Forelimb muscle (tissue), 1 donor: ENCODE measurements around the gene TTLL10. TPM values are rescaled to one million over a fixed set of nuclear protein-coding genes. Genes with fewer than 3 reads are reported as not detected.

Experiments
- DNase-seq: peaks from one replicate; pipeline ENCODE4 v3.0.0-alpha.2; 2013; ENCODE audit warnings: low read depth
- polyA plus RNA-seq: library from polyadenylated mRNA; unstranded; fragments of 120-200 nt; gene quantifications from one replicate; pipeline ENCODE4 v1.2.1, GENCODE V29; 2013; ENCODE audit not compliant: insufficient read length

The TTLL10 gene
- polyA plus RNA-seq, 1 donor = 0.35 TPM

DNA sequence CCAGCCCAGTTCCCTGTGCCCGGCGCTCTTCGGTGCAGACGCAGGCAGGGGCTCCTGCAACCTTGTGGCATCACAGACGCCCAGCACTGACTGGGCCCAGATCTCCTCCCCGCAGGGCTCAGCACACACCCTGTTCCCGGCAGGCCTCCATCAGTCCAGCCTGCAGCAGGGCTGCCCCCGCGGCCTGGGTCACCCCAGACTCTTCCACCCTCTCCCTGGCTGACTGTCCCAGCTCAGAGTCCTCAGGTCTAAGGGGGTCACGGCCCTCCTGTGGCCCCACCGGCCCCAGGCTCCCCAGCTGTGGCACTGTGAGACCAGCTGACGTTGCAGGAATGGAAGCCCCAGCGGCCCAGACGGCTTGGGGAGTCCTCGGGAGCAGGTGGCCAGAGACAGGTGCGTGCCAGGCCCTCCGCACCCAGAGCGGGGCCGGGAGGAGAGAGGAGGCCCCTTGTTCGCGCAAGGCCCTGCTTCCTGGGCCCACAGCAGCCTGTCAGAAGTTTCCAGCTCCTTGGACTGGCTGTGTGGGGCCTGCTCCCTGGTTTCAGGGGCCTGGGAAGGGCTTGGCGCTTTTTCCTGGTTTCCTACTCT is 62.6 kb downstream of the TTLL10 start:
- DNase-seq = no peak

DNA sequence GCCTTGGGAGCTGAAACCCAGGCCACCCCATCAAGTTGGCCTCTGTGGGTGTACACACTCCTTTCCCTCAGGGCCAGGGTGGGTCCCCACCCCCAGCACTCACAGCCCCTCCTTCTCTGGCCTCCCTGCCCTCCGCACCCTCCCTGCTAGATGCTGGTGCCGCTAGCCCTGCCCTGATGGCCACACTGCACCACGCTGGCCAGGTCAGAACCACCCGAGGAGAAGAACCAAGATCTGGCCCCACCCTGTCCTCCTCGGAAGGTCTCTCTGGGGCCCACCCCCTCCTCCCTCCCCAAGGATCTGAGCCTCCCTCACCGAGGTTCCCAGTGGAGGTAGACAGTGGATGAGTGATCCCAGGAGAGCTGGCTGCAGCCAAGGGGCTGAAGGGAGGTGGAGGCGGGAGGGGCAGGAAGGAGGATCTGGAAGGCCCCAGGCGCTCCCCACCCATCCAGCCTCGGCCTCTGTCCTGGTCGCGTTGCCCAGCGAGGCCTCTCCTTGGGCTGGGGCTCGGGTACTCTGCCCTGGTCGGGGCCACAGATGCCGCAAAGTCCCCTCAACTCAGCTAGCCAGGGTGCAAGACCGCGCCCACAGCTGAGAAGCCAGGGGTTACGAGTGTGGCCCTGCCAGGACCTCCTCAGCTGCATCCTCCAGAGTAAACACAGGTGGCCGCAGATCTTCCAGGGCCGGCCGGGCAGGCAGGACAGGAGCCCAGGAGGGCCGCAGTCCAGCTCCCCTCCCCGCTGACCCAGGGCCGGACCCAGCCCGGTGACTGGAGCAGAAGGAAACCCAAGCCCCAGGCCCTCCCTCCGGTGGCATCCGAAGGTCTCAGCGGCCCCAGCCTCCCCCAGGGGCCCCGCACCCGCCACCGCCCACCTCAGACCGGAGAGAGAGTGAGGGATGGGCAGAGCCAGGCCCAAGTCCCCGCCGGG is 63.5 kb downstream of the TTLL10 start:
- DNase-seq = no peak

DNA sequence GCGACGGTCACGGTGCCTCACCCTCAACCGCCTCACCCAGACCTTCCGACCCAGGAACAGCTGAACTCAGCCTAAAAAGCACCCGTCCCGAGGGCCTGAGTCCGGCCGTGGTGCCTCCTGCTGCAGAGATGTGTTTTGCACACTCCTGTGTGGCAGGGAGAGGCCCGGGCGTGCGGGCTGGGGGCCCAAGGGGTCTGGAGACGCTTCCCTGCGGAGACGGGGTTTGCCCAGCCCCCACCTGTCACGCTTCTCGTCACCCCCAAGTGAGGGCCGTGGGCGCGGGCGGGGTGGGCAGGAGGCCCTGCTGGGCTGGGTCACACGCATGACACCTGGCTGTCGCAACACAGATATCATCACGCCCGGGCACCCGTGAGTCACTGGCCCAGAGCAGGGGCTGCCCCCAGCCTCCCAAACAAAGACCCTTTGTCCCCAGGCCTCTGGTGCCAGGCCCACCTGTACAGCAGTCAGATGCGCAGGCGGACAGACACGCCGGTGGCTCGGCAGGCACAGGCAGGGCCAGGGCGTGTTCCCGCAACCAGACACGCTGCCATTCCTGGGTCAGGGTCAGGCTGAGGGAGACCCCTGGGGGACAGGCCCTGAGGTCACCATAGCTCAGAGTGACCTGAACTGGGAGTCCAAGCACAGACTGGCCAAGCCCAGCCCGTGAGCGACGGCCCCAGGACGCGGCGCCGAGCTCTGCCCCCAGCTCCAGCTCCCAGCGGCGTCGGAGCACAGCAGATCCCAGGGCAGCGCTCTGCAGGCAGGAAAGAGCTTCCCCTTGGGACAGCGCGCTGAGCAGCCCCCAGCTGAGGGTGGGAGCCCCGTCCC is 64.4 kb downstream of the TTLL10 start:
- no peak for DNase-seq

GRCh38 chr1:1238702-1239178 is 65.1 kb downstream of the TTLL10 start:
- no peak for DNase-seq

DNA sequence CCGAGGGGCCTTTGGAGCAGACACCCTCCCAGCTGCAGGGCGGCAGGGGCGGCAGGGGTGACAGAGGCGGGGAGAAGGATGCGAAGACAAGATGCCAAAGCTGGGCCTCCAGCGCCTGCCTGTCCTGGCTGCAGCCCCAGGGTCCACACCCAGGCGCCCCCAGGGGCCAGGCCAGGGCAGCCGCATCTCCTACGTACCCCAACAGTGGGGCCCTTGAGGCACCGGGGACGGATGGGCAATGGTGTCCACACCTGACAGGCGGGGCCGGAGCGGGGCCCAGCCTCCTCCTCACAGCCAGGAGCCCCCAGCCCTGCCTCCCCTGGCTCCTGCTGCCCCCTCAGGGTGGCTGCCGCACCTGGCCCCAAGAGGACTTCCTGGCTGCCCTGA is 65.5 kb downstream of the TTLL10 start:
- DNase-seq = no peak

- DNase-seq = no peak
Observed at GRCh38 chr1:1239614-1240347, 66.1 kb downstream of the TTLL10 start.

- DNase-seq = no peak
Observed at GRCh38 chr1:1240348-1240732, 66.7 kb downstream of the TTLL10 start.

DNA sequence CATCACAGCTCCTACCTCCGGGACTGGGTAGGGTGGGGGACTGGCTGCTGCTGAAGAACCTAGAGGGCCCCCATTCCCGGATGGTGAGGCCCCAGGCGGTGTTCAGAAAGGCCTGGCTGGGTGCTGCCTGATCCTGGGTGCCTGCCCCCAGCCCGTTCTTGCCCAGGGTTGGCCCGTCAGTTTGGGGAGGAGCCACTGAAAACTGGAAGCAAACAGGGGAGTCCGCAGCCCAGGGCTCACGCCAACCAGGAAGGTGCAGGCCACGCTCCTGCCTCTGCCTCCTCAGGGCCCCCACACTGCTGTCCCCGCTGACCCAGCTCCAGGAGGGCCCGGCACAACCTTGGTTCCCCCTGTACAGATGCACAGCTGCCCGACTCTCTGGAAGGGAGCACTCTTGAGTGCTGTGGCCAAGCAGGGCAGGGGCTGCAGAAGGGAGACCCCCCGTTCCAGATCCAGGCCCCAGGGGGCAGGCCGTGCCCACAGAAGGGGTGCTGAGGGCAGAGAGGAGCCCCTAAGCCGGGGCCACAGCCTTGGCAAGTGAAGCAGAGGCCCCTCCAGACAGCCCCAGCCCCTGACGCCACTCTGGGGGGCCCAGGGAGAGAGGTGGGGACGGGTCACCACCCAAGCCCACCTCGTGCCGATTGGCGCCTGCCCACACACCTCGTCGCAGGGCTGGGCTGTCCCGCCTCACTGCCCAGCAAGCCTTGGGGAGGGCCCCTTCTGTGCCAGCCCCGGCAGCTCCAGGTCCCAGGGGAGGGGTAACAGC is 67.3 kb downstream of the TTLL10 start:
- no peak for DNase-seq

GRCh38 chr1:1241588-1242219 is 68.0 kb downstream of the TTLL10 start:
- no peak for DNase-seq

- DNase-seq = no peak
Observed at GRCh38 chr1:1242461-1243265, 69.0 kb downstream of the TTLL10 start.

DNA sequence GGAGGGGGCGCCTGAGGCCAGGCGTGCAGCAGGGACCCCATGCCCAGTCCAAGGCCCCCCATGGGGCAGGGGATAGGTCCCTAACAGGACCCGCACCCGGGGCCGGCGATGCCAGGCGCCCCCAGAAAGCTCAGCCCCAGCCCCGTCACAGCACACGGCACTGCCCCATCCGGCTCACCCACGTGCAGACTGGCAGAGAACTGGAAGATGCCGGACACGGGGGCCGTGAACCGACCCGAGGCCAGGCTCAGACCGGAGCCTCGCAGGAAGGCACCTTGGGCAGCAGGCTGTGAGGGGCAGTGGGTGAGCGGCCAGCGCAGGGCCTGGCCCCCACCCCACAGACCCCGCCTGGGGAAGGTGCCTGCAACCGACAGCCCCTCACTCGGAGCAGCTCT is 69.6 kb downstream of the TTLL10 start:
- no peak for DNase-seq

DNA sequence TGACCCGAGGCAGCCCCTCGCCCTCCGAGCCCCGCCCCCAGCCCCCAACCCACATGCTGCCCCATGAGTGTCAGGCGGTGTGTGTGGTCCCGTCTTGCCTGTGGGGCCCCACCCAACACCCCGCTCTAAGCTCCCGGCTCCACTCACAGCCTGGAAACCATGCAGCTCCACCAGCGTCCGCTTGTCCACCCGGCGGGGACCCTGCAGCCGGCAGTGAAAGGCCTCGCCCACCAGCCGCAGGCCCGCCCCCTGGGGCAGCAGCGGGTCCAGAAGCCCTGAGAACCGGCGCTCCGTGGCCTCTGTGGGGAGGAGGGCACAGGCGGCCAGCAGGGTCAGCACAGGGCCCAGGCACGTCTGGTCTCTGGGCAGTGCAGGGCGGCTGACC is 70.1 kb downstream of the TTLL10 start:
- DNase-seq = no peak

DNA sequence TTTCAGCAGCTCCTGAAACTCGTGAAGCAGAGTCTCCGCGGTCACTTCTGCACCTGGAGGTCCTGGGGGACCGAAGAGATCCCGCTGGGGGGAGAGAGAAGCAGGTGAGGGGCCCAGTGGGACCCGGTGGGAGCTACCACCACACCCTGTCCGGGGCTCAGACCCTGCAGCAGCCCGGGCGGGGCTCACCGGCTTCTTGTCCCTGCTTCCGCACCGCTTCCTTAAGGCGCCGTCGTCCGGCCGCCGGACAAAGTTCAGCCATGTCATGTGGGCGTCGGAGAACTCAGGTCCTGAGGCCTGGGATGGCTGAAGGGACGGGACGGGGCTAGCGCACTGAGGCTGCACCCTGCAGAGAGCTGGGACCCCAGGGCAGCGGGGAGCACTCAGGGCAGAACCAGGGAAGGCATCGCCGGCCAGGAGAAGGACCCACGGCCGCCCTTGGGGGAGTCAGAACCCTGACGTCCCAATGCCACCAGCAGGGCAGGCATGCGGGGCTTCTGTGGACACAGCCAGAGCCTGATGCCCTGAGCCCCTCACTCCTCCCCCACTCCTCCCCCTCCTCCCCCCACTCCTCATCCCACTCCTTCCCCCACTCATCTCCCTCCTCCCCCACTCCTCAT is 70.6 kb downstream of the TTLL10 start:
- DNase-seq = no peak

DNA sequence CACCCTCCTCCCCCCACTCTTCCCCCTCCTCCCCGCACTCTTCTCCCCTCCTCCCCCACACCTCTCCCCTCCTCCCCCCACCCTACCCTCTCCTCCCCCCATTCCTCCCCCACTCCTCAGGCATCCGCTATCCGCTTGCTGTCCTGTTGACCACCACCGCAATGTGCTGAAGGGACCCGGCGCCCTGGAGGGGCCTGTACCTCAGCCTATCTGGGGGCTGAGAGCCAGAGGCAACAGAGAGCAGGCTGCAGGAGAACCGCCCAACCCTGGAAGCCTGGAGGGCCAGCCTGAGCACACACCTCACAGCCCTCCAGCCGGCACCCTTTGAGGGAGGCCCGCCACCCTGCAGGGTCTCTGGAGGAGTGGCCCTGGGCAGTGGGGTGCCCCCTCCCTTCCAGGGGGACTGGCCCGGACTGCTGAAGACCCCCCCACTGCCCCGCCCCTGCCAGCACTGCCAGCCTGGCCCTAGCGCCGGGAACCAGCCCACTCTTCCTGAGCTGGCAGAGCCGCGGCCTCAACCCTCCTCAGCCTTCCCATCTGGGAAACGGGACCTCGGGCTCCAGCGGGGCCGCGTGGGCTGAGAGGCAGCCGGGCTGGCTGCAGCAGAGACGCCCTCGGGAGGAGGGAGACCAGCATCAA is 71.6 kb downstream of the TTLL10 start:
- DNase-seq = no peak

DNA sequence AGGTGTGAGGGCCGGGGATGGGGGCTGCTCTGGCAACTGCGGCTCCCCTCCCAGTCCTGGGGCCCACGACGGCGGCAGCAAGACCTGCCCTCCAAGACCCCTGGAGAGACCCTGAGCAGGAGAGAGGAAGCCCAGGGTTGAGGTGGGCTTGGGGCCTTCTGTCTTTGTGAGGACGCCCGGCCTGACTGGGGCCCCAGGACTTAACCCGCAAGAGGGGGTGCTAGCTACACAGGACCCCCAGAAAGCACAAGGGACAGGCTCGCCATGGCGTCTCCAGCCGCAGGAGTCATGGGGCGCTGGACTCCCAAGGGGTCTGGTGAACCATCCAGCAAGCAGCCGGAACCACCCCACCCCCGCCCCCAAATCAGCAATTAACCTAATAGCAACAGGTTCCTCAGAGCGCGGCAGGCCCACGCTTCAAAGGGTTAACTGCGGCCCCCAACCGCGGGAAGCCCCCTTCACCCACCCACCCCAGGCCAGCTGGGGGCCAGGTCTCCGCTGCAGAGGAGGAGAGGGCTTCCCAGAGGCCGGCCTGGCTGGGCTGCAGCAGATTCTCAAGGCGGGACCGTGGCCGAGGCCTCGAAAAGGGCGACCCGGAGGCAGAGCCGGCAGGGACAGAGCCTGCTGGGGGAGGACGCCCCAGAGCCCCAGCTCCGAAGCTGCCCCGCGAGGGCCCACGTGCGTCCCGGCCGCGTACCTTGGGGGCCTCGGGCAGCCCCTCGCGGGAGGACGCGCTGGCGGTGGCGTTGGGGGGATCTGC is 72.3 kb downstream of the TTLL10 start:
- DNase-seq = no peak

- DNase-seq = no peak
Observed at GRCh38 chr1:1246577-1247340, 73.1 kb downstream of the TTLL10 start, which contains the start of gene C1QTNF12. Gene C1QTNF12, minus strand, starts transcription at chr1:1246722. Its CDS starts 32 bp downstream, at chr1:1246690.

DNA sequence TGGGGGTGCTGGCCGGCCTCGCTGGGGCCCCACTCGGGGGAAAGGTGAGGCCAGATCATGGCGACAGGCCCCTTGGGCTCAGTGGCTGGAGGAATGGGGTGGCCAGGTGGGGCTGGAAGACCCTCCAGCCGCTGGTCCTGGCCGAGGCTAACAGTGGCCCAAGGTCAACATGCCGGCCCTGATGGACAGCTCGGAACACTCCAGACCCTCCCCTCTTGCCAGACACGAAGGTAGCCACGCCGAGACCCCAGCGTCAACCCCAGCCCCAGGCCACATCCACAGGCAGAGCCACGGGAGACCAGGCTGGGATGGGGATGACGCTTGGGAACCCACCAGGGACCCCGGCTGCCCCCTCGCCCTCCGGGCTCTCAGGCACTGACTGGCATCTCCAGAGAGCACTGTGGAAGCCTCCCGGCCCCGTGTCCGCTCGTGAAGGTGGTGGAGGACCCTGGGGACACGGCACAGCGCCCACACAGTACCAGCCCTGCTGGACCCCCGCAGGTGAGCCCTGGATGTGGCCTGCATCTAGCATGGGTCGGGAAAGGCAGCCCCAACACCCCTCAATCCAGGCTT is 73.7 kb downstream of the TTLL10 start:
- DNase-seq = no peak
